HepG2 (cell line): ENCODE measurements around the gene DAG1. TPM values are rescaled to one million over a fixed set of nuclear protein-coding genes. Genes with fewer than 3 reads are reported as not detected.
A peak's percentile ranks its signal among the peaks of the same experiment; 100 is the strongest.

Source experiments
- ISL2 ChIP-seq: sonication (generic); formaldehyde crosslinking; IDR thresholded peaks from 2 replicates; pipeline ENCODE4 v1.5.0; 2020; ENCODE audit warnings: missing genetic modification reagents
- KDM2A ChIP-seq: sonication (generic); formaldehyde crosslinking; IDR thresholded peaks from 2 replicates; pipeline ENCODE4 v1.4.0; 2020; ENCODE audit warnings: low read depth, missing genetic modification reagents, borderline replicate concordance
- SP1 ChIP-seq, 2 experiments: fragments of 450-650 bp in 1 of 2; sonication (generic) in 1 of 2; formaldehyde crosslinking in 1 of 2; IDR thresholded peaks; 2 replicates each; pipeline versions ENCODE4 v1.4.0 to v1.6.1; 2016 to 2020; ENCODE audit warnings: missing genetic modification reagents in 1 of 2
- ZKSCAN5 ChIP-seq: sonication (generic); formaldehyde crosslinking; IDR thresholded peaks from 2 replicates; pipeline ENCODE4 v1.5.1; 2020; ENCODE audit warnings: mild to moderate bottlenecking, missing genetic modification reagents
- ZNF30 ChIP-seq: sonication (generic); formaldehyde crosslinking; IDR thresholded peaks from 2 replicates; pipeline ENCODE4 v1.5.0; 2020; ENCODE audit warnings: mild to moderate bottlenecking, missing genetic modification reagents
- polyA plus RNA-seq, 8 experiments: library from polyadenylated mRNA; depleted of rRNA in 3 of 8; stranded (reverse) in 7 of 8; unstranded in 1 of 8; fragments of >200 nt; fragmentation: Illumina TruSeq in 4 of 8; extraction: Trizol in 4 of 8; gene quantifications; 2 replicates each; pipeline versions ENCODE4 v1.2.1 to v1.2.3, GENCODE V29; 2011 to 2016; ENCODE audit warnings: low read depth in 4 of 8, missing spikeins in 1 of 8, mixed read lengths in 1 of 8; ENCODE audit not compliant: insufficient read depth in 1 of 8
- total RNA-seq, 5 experiments: library from RNA; depleted of rRNA; stranded (reverse); fragments of >200 nt; fragmentation: Illumina TruSeq; extraction: Trizol; gene quantifications; 2 replicates each; pipeline ENCODE4 v1.2.3, GENCODE V29; 2016; ENCODE audit warnings: low read depth in 1 of 5
- TF ChIP-seq, protein P1 (sequence below): sonication (generic); formaldehyde crosslinking; IDR thresholded peaks from 2 replicates; pipeline ENCODE4 v1.4.0; 2020; ENCODE audit warnings: missing genetic modification reagents
- TF ChIP-seq, protein P2 (sequence below), 2 experiments: sonication (generic) in 1 of 2; formaldehyde crosslinking in 1 of 2; IDR thresholded peaks; 2 replicates each; pipeline versions ENCODE4 v1.4.0 to v1.6.1; 2016 to 2020; ENCODE audit warnings: borderline replicate concordance in 1 of 2, low read depth in 1 of 2, mild to moderate bottlenecking in 1 of 2, missing genetic modification reagents in 1 of 2
- TF ChIP-seq, protein P3 (sequence below), 2 experiments: sonication (generic) in 1 of 2; formaldehyde crosslinking in 1 of 2; IDR thresholded peaks; 2 replicates each; pipeline versions ENCODE4 v1.4.0 to v1.6.1; 2018 to 2020; ENCODE audit warnings: missing genetic modification reagents in 2 of 2, borderline replicate concordance in 1 of 2, low read depth in 1 of 2, mild to moderate bottlenecking in 1 of 2, missing biosample characterization in 1 of 2
- TF ChIP-seq, protein P4 (sequence below): sonication (generic); formaldehyde crosslinking; IDR thresholded peaks from 2 replicates; pipeline ENCODE4 v1.5.0; 2020; ENCODE audit warnings: missing genetic modification reagents, mild to moderate bottlenecking, borderline replicate concordance

DAG1 gene
- total and polyA plus RNA-seq, 2 of the 13 experiments (the other 11 are each of a cell fraction or from before 2014, with no cell fraction given): 47.3 to 50.4 TPM

DNA sequence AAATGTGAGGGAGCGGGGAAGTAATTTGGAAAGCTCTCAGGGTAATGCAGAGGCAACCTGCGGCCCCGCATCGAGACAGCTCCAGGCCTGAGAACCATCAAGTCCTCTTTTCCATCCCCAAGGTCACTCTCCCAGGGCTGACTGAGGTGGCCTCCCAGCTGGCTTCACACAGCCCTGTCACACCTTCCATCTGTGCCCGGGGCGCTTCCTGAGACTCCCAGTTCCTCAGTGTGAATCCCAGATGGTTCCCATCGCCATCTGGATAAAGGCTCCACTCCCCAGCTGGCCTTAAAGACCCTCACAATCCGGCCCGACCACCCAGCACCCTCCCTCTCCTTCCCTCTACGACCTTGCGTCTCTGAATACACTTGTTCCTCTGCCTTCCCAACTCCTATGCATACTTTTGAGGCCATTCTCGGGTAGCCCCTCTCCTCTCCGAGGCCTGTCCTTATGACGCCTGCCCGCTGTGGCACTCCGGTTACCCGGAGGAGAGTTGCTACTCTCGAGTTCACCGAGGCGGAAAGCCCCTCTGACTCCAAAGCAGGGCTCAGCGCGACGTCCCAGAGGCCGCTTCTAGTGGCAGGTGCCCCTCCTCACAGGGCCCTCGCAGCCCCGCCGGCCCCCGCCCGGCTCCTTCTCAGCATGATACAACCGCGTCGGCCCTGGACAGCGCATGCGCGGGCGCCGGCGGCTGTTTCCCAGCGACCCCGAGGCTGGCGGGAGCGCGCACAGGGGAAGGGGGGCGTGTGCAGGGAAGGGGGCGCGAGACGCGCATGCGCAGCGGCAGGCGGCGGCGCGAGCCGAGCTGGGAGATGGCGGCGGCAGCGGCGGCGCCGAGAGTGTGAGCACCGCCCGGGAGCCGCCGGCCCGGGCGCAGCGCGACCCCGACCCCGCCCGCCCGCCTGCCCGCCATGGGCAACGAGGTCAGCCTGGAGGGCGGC is 83.9 kb downstream of the DAG1 start, which contains the start of gene BSN (continued):
- TF ChIP-seq, protein P1, sequence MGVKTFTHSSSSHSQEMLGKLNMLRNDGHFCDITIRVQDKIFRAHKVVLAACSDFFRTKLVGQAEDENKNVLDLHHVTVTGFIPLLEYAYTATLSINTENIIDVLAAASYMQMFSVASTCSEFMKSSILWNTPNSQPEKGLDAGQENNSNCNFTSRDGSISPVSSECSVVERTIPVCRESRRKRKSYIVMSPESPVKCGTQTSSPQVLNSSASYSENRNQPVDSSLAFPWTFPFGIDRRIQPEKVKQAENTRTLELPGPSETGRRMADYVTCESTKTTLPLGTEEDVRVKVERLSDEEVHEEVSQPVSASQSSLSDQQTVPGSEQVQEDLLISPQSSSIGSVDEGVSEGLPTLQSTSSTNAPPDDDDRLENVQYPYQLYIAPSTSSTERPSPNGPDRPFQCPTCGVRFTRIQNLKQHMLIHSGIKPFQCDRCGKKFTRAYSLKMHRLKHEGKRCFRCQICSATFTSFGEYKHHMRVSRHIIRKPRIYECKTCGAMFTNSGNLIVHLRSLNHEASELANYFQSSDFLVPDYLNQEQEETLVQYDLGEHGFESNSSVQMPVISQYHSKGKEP (CRISPR knock-in tag): no peak; the same call in 1 of the 2 replicates
- TF ChIP-seq ISL2 (CRISPR knock-in tag) (no peak), ZNF30 (CRISPR knock-in tag) (no peak), ZKSCAN5 (CRISPR knock-in tag) (no peak), KDM2A (CRISPR knock-in tag) (peak; percentile 44), SP1 (IDR thresholded peaks at IDR 0.05) (no peak), SP1 (CRISPR knock-in tag; IDR thresholded peaks at IDR 0.05) (peak; percentile 12; the same call in 1 of the 2 replicates)
- TF ChIP-seq, protein P2, sequence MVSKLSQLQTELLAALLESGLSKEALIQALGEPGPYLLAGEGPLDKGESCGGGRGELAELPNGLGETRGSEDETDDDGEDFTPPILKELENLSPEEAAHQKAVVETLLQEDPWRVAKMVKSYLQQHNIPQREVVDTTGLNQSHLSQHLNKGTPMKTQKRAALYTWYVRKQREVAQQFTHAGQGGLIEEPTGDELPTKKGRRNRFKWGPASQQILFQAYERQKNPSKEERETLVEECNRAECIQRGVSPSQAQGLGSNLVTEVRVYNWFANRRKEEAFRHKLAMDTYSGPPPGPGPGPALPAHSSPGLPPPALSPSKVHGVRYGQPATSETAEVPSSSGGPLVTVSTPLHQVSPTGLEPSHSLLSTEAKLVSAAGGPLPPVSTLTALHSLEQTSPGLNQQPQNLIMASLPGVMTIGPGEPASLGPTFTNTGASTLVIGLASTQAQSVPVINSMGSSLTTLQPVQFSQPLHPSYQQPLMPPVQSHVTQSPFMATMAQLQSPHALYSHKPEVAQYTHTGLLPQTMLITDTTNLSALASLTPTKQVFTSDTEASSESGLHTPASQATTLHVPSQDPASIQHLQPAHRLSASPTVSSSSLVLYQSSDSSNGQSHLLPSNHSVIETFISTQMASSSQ (IDR thresholded peaks at IDR 0.05; ENCODE audit: low read depth): no peak
- TF ChIP-seq, protein P2 (CRISPR knock-in tag; IDR thresholded peaks at IDR 0.05; ENCODE audit: borderline replicate concordance): no peak
- TF ChIP-seq, protein P3, sequence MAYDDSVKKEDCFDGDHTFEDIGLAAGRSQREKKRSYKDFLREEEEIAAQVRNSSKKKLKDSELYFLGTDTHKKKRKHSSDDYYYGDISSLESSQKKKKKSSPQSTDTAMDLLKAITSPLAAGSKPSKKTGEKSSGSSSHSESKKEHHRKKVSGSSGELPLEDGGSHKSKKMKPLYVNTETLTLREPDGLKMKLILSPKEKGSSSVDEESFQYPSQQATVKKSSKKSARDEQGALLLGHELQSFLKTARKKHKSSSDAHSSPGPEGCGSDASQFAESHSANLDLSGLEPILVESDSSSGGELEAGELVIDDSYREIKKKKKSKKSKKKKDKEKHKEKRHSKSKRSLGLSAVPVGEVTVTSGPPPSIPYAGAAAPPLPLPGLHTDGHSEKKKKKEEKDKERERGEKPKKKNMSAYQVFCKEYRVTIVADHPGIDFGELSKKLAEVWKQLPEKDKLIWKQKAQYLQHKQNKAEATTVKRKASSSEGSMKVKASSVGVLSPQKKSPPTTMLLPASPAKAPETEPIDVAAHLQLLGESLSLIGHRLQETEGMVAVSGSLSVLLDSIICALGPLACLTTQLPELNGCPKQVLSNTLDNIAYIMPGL (CRISPR knock-in tag; IDR thresholded peaks at IDR 0.05; ENCODE audit: borderline replicate concordance in 1 of 2, low read depth in 1 of 2): no peak
- TF ChIP-seq, protein P4, sequence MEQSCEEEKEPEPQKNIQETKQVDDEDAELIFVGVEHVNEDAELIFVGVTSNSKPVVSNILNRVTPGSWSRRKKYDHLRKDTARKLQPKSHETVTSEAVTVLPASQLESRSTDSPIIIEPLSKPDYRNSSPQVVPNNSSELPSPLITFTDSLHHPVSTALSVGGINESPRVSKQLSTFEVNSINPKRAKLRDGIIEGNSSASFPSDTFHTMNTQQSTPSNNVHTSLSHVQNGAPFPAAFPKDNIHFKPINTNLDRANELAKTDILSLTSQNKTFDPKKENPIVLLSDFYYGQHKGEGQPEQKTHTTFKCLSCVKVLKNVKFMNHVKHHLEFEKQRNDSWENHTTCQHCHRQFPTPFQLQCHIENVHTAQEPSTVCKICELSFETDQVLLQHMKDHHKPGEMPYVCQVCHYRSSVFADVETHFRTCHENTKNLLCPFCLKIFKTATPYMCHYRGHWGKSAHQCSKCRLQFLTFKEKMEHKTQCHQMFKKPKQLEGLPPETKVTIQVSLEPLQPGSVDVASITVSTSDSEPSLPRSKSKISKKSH (CRISPR knock-in tag): 0 out of 2 replicates have a peak, but pooled peaks have one; percentile 59
